PC-3 (cell line): Measurements from ENCODE around the gene ARL13B. TPM values are rescaled to one million over a fixed set of nuclear protein-coding genes. Genes with fewer than 3 reads are reported as not detected.
"Not testable (repeated sequence)": the region's sequence is repeated elsewhere in the genome, so short reads cannot be mapped to it uniquely, and the experiment has no call there.

Source experiments
- ATAC-seq: fragments of 200-7000 bp; cut with Tn5 transposase; 2 replicates; pipeline ENCODE4 v1.9.1; 2020; ENCODE audit warnings: mild to moderate bottlenecking, moderate library complexity
- BruUV-seq: library from RNA; stranded (reverse); fragments of 400-500 nt; replicated peaks from 2 replicates; lab custom pipeline; 2021; lab: Mats Ljungman, UMichigan
- CTCF ChIA-PET: fragments of 300-600 bp; sonication (Branson Sonifier 250); formaldehyde crosslinking; loops from one replicate; lab custom pipeline; 2022; ENCODE audit warnings: antibody characterized with exemption; lab: Charles Lee
- POLR2A ChIA-PET: fragments of 300-600 bp; sonication (Branson Sonifier 250); formaldehyde crosslinking; loops from one replicate; lab custom pipeline; 2022; ENCODE audit warnings: antibody characterized with exemption; ENCODE audit not compliant: unreplicated experiment; lab: Charles Lee
- DNase-seq: peaks from one replicate; pipeline ENCODE4 v3.0.0-alpha.2; 2015
- H2AFZ ChIP-seq: fragments of 300-600 bp; sonication (generic); 2 replicates; pipeline ENCODE4 v1.6.0; 2016; ENCODE audit warnings: antibody characterized with exemption, low read length
- H3F3A ChIP-seq: fragments of 300-600 bp; sonication (generic); one replicate; pipeline ENCODE4 v1.6.0; 2017; ENCODE audit warnings: antibody characterized with exemption, low read length, control low read depth, mild to moderate bottlenecking; ENCODE audit not compliant: unreplicated experiment
- H3K27ac ChIP-seq: fragments of 300-600 bp; sonication (generic); 2 replicates; pipeline ENCODE4 v1.5.1; 2016; ENCODE audit warnings: mild to moderate bottlenecking, low read length
- H3K27me3 ChIP-seq: fragments of 300-600 bp; sonication (generic); 2 replicates; pipeline ENCODE4 v1.6.1; 2016; ENCODE audit warnings: low read length, mixed read lengths
- H3K36me3 ChIP-seq: fragments of 300-600 bp; sonication (generic); 2 replicates; pipeline ENCODE4 v1.6.1; 2016; ENCODE audit warnings: low read depth, mixed run types, low read length, mixed read lengths
- H3K4me1 ChIP-seq: fragments of 300-600 bp; sonication (generic); 2 replicates; pipeline ENCODE4 v1.5.1; 2016; ENCODE audit warnings: low read length; ENCODE audit not compliant: insufficient read depth
- H3K4me2 ChIP-seq: fragments of 300-600 bp; sonication (generic); 2 replicates; pipeline ENCODE4 v1.6.0; 2016; ENCODE audit warnings: low read length
- H3K4me3 ChIP-seq: fragments of 300-600 bp; sonication (generic); 2 replicates; pipeline ENCODE4 v1.5.1; 2016; ENCODE audit warnings: mild to moderate bottlenecking, low read length, mixed read lengths
- H3K79me2 ChIP-seq: fragments of 300-600 bp; sonication (generic); 2 replicates; pipeline ENCODE4 v1.6.1; 2017; ENCODE audit warnings: low read length, mixed read lengths
- H3K9ac ChIP-seq: fragments of 300-600 bp; sonication (generic); 2 replicates; pipeline ENCODE4 v1.6.0; 2016; ENCODE audit warnings: mild to moderate bottlenecking, low read length
- H3K9me2 ChIP-seq: fragments of 300-600 bp; sonication (generic); replicated peaks from 2 replicates; pipeline ENCODE4 v1.6.1; 2016; ENCODE audit warnings: mixed run types, low read length, mixed read lengths
- H3K9me3 ChIP-seq: fragments of 300-600 bp; sonication (generic); 2 replicates; pipeline ENCODE4 v1.6.1; 2016; ENCODE audit warnings: low read length, mixed read lengths
- H4K20me1 ChIP-seq: fragments of 300-600 bp; sonication (generic); 2 replicates; pipeline ENCODE4 v1.6.1; 2016; ENCODE audit warnings: low read length, mixed read lengths
- CTCF ChIP-seq: fragments of 300-600 bp; sonication (generic); conservative IDR thresholded peaks from 2 replicates; pipeline ENCODE4 v1.5.1; 2017; ENCODE audit warnings: antibody characterized with exemption, low read depth, mild to moderate bottlenecking, low read length
- EZH2 ChIP-seq: fragments of 300-600 bp; sonication (generic); IDR thresholded peaks from one replicate; pipeline ENCODE4 v1.6.1; 2017; ENCODE audit warnings: antibody characterized with exemption, mild to moderate bottlenecking, low read length; ENCODE audit not compliant: unreplicated experiment
- EZH2phosphoT487 ChIP-seq: fragments of 300-600 bp; sonication (generic); IDR thresholded peaks from 2 replicates; pipeline ENCODE4 v1.6.1; 2018; ENCODE audit warnings: mild to moderate bottlenecking, antibody characterized with exemption, low read length, borderline replicate concordance
- intact Hi-C: fragments of 100-400 bp; cut with micrococcal nuclease; formaldehyde crosslinking; loops from 2 replicates; pipeline ENCODE4 v1.9.0; 2023
- total RNA-seq: library from RNA; depleted of rRNA; stranded (reverse); fragments of >200 nt; gene quantifications from 2 replicates; pipeline ENCODE4 v1.2.3, GENCODE V29; 2014

The ARL13B gene
- total RNA-seq, 1 experiment from 2014 or later: 10.7 TPM

DNA sequence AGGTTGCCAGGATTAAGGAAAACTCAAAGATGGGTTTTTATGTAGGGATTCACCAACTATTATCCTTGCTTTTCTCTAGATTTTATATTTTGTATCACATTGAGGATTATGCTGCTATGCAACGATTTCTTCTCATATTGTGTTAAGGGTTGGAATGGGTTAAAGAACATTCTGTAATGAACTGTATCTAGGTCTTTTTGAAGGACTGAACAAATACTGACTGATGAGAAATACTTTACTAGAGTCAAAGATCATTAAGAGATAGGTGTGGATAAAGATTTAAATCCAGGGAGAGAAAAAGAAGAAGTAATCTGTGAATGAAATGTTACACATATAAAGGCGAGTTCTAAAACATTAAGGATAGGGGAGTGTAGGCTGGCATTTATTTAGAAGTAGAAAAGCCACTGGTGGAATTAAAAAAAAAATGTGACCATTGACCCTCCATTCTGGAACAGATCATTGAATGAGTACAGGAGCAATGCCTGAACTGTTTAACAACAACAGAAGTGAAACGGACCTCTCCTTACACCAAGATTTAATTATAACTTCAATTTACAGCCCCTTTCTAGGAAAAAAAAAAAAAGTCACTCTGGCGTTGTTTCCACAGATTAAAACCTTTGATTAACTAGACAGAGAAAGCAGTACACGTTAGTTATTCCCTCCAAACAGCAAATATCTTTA, 45.4 kb upstream of the ARL13B start:
- no peaks in the 10 kb centered on the region for H3K9me3 ChIP-seq
- DNase-seq (no peak), ATAC-seq (no peak)
- H3K9me2 ChIP-seq: no peaks in the 10 kb centered on the region
- no peak overlapping the region for H2AFZ ChIP-seq
- no peak overlapping the region for H3K4me2 ChIP-seq
- no TSS peak for BruUV-seq
- no peaks in the 10 kb centered on the region for H4K20me1 ChIP-seq
- H3K79me2 ChIP-seq: no peaks in the 10 kb centered on the region
- intact Hi-C loops: no loop called here
- H3K27me3 ChIP-seq: no peaks in the 10 kb centered on the region
- no peak overlapping the region for H3K9ac ChIP-seq
- H3F3A ChIP-seq: no peaks in the 10 kb centered on the region
- no peaks in the 10 kb centered on the region for H3K36me3 ChIP-seq
- ChIA-PET POLR2A (interaction anchor here (0.6 kb wide), 1 partner anchor 318 kb away, joined by 4 read pairs; no protein-coding TSS in a partner anchor), CTCF (no interaction called here)
- H3K27ac ChIP-seq: no peak overlapping the region
- no peaks in the 10 kb centered on the region for H3K4me1 ChIP-seq
- H3K4me3 ChIP-seq: no peak overlapping the region
- TF ChIP-seq EZH2phosphoT487: no peak
- no peak for TF ChIP-seq EZH2

- H3K4me1 ChIP-seq: no peaks in the 10 kb centered on the region
- H3K4me3 ChIP-seq: no peak overlapping the region
- H3K9me3 ChIP-seq: no peaks in the 10 kb centered on the region
- H3K9me2 ChIP-seq: no peaks in the 10 kb centered on the region
- H4K20me1 ChIP-seq: no peaks in the 10 kb centered on the region
- no peak overlapping the region for H3K9ac ChIP-seq
- ChIA-PET POLR2A (no interaction called here), CTCF (no interaction called here)
- ATAC-seq (no peak), DNase-seq (no peak)
- H3K4me2 ChIP-seq: no peak overlapping the region
- H3F3A ChIP-seq: no peaks in the 10 kb centered on the region
- TF ChIP-seq EZH2phosphoT487: no peak
- no peak for TF ChIP-seq EZH2
- no peak for TF ChIP-seq CTCF
- no TSS peak for BruUV-seq
- no peak overlapping the region for H2AFZ ChIP-seq
- no peaks in the 10 kb centered on the region for H3K27me3 ChIP-seq
- intact Hi-C loops: no loop called here
- H3K79me2 ChIP-seq: no peaks in the 10 kb centered on the region
- H3K27ac ChIP-seq: no peak overlapping the region
- H3K36me3 ChIP-seq: no peaks in the 10 kb centered on the region
These were observed 43.4 kb upstream of the ARL13B start for GRCh38 chr3:93936549-93936948.

- H3K36me3 ChIP-seq, H3K9me3 ChIP-seq, H4K20me1 ChIP-seq, intact Hi-C loops, H3F3A ChIP-seq, POLR2A ChIA-PET, H2AFZ ChIP-seq, H3K27ac ChIP-seq, DNase-seq, H3K9ac ChIP-seq, H3K4me3 ChIP-seq, ATAC-seq, CTCF ChIA-PET, H3K4me2 ChIP-seq, H3K27me3 ChIP-seq, H3K9me2 ChIP-seq, H3K4me1 ChIP-seq, BruUV-seq, H3K79me2 ChIP-seq: not testable (repeated sequence)
These were observed 42.5 kb upstream of the ARL13B start for GRCh38 chr3:93937485-93937884.

- H3K36me3 ChIP-seq, H3K4me1 ChIP-seq, DNase-seq, H3K27me3 ChIP-seq, ATAC-seq, H3K9me3 ChIP-seq, CTCF ChIA-PET, intact Hi-C loops, H3K4me2 ChIP-seq, H3K79me2 ChIP-seq, H4K20me1 ChIP-seq, H3K9me2 ChIP-seq, H2AFZ ChIP-seq, H3K27ac ChIP-seq, POLR2A ChIA-PET, BruUV-seq, H3K9ac ChIP-seq, H3K4me3 ChIP-seq, H3F3A ChIP-seq: not testable (repeated sequence)
These were observed 30.0 kb upstream of the ARL13B start for GRCh38 chr3:93949958-93950357.
